Smooth muscle cell (in vitro differentiated cells): Measurements from ENCODE around the gene PYGM. TPM values are rescaled to one million over a fixed set of nuclear protein-coding genes. Genes with fewer than 3 reads are reported as not detected.

ENCODE experiments used
- DNase-seq: peaks from one replicate; lab custom pipeline; 2025; ENCODE audit not compliant: unreplicated experiment; lab: John Stamatoyannopoulos, UW
- H2AFZ ChIP-seq: fragments of 200-600 bp; sonication (generic); 2 replicates; pipeline ENCODE4 v1.6.0; 2016; ENCODE audit warnings: antibody characterized with exemption, low read depth, mild to moderate bottlenecking
- H3F3A ChIP-seq: fragments of 200-600 bp; sonication (generic); 2 replicates; pipeline ENCODE4 v1.6.0; 2017; ENCODE audit warnings: antibody characterized with exemption, low read depth
- H3K27ac ChIP-seq: fragments of 200-600 bp; sonication (generic); 2 replicates; pipeline ENCODE4 v1.5.1; 2016; ENCODE audit warnings: low read depth, mild to moderate bottlenecking
- H3K27me3 ChIP-seq: fragments of 200-600 bp; sonication (generic); 2 replicates; pipeline ENCODE4 v1.6.1; 2016; ENCODE audit warnings: low read depth, mild to moderate bottlenecking
- H3K36me3 ChIP-seq: fragments of 200-600 bp; sonication (generic); 2 replicates; pipeline ENCODE4 v1.5.1; 2016; ENCODE audit warnings: low read depth
- H3K4me1 ChIP-seq: fragments of 200-600 bp; sonication (generic); 2 replicates; pipeline ENCODE4 v1.5.1; 2016; ENCODE audit warnings: low read depth
- H3K4me2 ChIP-seq: fragments of 200-600 bp; sonication (generic); 2 replicates; pipeline ENCODE4 v1.6.0; 2016; ENCODE audit warnings: mild to moderate bottlenecking
- H3K4me3 ChIP-seq: fragments of 200-600 bp; sonication (generic); 2 replicates; pipeline ENCODE4 v1.5.1; 2016; ENCODE audit warnings: mild to moderate bottlenecking
- H3K79me2 ChIP-seq: fragments of 200-600 bp; sonication (generic); 2 replicates; pipeline ENCODE4 v1.6.0; 2016; ENCODE audit warnings: low read depth, mild to moderate bottlenecking
- H3K9ac ChIP-seq: fragments of 200-600 bp; sonication (generic); 2 replicates; pipeline ENCODE4 v1.6.0; 2016; ENCODE audit warnings: low read depth
- H3K9me3 ChIP-seq: fragments of 200-600 bp; sonication (generic); replicated peaks from 2 replicates; pipeline ENCODE4 v1.5.1; 2016; ENCODE audit warnings: low read depth
- H4K20me1 ChIP-seq: fragments of 200-600 bp; sonication (generic); 2 replicates; pipeline ENCODE4 v1.6.0; 2016; ENCODE audit warnings: low read depth
- WGBS: methylation state at CpG from one replicate; pipeline ENCODE4 v1.1.7; 2016; ENCODE audit warnings: low lambda C conversion rate; 5-methylcytosine and 5-hydroxymethylcytosine counted together
- polyA plus RNA-seq: library from polyadenylated mRNA; unstranded; fragments of >200 nt; fragmentation: Nextera tagmentation; extraction: Ambion mirVana; gene quantifications from 2 replicates; pipeline ENCODE4 v1.2.1, GENCODE V29; 2016
- total RNA-seq: library from RNA; depleted of rRNA; stranded (reverse); fragments of >200 nt; gene quantifications from 2 replicates; pipeline ENCODE4 v1.2.3, GENCODE V29; 2014
- TF ChIP-seq, protein P1 (sequence below): fragments of 200-600 bp; sonication (generic); IDR thresholded peaks from 2 replicates; pipeline ENCODE4 v1.5.1; 2017; ENCODE audit warnings: borderline replicate concordance, mild to moderate bottlenecking, antibody characterized with exemption; ENCODE audit not compliant: insufficient read depth, poor library complexity, severe bottlenecking

Gene PYGM
- total and polyA plus RNA-seq, 2 experiments from 2014 or later, result 1.1 to 2.2 TPM

DNA sequence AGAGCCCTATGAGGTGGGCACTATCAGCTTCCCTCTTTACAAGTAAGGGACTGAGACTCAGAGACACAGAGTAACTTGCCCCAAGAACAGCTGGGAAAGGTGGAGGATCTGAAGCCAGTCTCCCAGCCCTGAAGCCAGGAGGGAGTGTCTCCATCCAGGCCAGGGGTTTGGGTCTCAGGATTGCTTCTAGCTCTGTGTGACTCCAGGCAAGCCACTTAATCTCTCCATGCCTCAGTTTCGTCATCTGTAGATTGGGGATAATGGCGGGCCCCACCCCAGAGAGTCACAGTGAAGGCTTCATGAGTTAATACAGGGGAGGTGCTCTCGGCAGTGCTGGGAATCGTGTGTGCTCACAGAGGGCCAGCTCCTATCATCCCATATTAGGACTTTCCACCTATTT lies 32.7 kb upstream of the PYGM start:
- Histone ChIP-seq H4K20me1 (no peaks in the 10 kb centered on the region), H3K9ac (no peak overlapping the region), H3K27ac (no peak overlapping the region), H3K79me2 (no peaks in the 10 kb centered on the region), H3K4me3 (no peak overlapping the region), H3K36me3 (no peaks in the 10 kb centered on the region), H3K4me1 (no peaks in the 10 kb centered on the region), H3K4me2 (no peak overlapping the region), H3K27me3 (no peaks in the 10 kb centered on the region), H3K9me3 (no peaks in the 10 kb centered on the region), H3F3A (no peaks in the 10 kb centered on the region), H2AFZ (no peak overlapping the region)
- WGBS, result 99% methylated on average over 4 of the region's 4 CpGs
- DNase-seq, result no peak
- TF ChIP-seq, protein P1, sequence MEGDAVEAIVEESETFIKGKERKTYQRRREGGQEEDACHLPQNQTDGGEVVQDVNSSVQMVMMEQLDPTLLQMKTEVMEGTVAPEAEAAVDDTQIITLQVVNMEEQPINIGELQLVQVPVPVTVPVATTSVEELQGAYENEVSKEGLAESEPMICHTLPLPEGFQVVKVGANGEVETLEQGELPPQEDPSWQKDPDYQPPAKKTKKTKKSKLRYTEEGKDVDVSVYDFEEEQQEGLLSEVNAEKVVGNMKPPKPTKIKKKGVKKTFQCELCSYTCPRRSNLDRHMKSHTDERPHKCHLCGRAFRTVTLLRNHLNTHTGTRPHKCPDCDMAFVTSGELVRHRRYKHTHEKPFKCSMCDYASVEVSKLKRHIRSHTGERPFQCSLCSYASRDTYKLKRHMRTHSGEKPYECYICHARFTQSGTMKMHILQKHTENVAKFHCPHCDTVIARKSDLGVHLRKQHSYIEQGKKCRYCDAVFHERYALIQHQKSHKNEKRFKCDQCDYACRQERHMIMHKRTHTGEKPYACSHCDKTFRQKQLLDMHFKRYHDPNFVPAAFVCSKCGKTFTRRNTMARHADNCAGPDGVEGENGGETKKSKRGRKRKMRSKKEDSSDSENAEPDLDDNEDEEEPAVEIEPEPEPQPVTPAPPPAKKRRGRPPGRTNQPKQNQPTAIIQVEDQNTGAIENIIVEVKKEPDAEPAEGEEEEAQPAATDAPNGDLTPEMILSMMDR, result no peak

DNA sequence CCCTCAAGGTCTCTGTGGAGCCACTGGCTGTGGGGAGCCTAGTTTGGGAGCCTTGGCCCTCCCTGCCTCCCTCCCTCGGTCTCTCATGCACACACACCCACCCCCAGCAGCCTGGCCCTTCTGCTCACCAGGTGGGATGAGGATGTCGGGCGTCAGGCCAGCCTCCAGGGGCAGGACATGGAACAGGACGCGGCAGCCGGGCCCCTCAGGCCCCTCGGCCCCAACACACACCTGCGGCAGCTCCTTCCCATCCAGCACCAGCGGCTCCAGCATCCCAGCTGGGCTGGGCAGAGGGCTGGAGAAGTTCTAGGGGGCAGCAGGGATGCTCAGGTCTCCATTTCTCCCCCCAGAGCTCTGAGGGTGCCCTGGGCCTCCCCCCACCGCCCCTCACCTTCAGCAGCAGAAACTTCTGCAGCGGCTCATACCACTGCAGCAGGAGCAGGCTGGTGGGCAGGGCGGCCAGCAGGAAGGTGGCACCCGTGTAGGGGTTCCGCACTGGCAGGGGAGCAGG lies 32.1 kb upstream of the PYGM start:
- H3K9ac ChIP-seq, result no peak overlapping the region
- H3K9me3 ChIP-seq, result no peaks in the 10 kb centered on the region
- WGBS, result 95% methylated on average over 13 of the region's 14 CpGs
- H4K20me1 ChIP-seq, result no peaks in the 10 kb centered on the region
- no peak for DNase-seq
- H3K27ac ChIP-seq, result no peak overlapping the region
- no peak overlapping the region for H2AFZ ChIP-seq
- no peaks in the 10 kb centered on the region for H3F3A ChIP-seq
- no peaks in the 10 kb centered on the region for H3K27me3 ChIP-seq
- TF ChIP-seq, protein P1, result no peak
- H3K4me3 ChIP-seq, result no peak overlapping the region
- H3K4me1 ChIP-seq, result no peaks in the 10 kb centered on the region
- H3K4me2 ChIP-seq, result no peak overlapping the region
- no peaks in the 10 kb centered on the region for H3K36me3 ChIP-seq
- H3K79me2 ChIP-seq, result no peaks in the 10 kb centered on the region

GRCh38 chr11:64790205-64791095 lies 30.7 kb upstream of the PYGM start:
- TF ChIP-seq, protein P1, result no peak
- no peaks in the 10 kb centered on the region for H3K36me3 ChIP-seq
- 95% methylated on average over 25 of the region's 25 CpGs for WGBS
- no peaks in the 10 kb centered on the region for H3K79me2 ChIP-seq
- H3K9ac ChIP-seq, result no peak overlapping the region
- no peaks in the 10 kb centered on the region for H3K27me3 ChIP-seq
- H4K20me1 ChIP-seq, result no peaks in the 10 kb centered on the region
- no peak overlapping the region for H3K4me2 ChIP-seq
- no peaks in the 10 kb centered on the region for H3F3A ChIP-seq
- H3K4me1 ChIP-seq, result no peaks in the 10 kb centered on the region
- no peak overlapping the region for H3K27ac ChIP-seq
- DNase-seq, result no peak
- H3K4me3 ChIP-seq, result no peak overlapping the region
- H3K9me3 ChIP-seq, result no peaks in the 10 kb centered on the region
- no peak overlapping the region for H2AFZ ChIP-seq
